ENCODE measurements around the gene GAREM1.

GAREM1 gene

GRCh38 chr18:32431753-32432152 lies 38.9 kb downstream of the GAREM1 start:
- Histone ChIP-seq H3K36me3 (ENCODE audit: insufficient read depth, low read length) (no peaks in the 10 kb centered on the region), H3K9ac (ENCODE audit: low read length) (no peak overlapping the region), H4K20me1 (ENCODE audit: insufficient read depth, low read length) (no peaks in the 10 kb centered on the region), H3K79me2 (ENCODE audit: insufficient read depth, low read length) (no peaks in the 10 kb centered on the region), H3K4me3 (ENCODE audit: low read depth, low read length, poor library complexity, severe bottlenecking) (no peak overlapping the region), H3K9me3 (ENCODE audit: low read length) (no peaks in the 10 kb centered on the region), H3K27me3 (ENCODE audit: insufficient read depth, low read length) (peaks cover 3% of the 10 kb centered on the region; the same call in 1 of the 2 replicates), H3F3A (ENCODE audit: insufficient read depth, low read length) (no peaks in the 10 kb centered on the region), H3K27ac (ENCODE audit: low read depth, low read length, poor library complexity, severe bottlenecking) (no peak overlapping the region), H3K4me1 (ENCODE audit: insufficient read depth, low read length, severe bottlenecking) (no peaks in the 10 kb centered on the region), H3K4me2 (ENCODE audit: low read length) (no peak overlapping the region), H2AFZ (ENCODE audit: low read length) (no peak overlapping the region), H3K9me2 (ENCODE audit: low read depth, low read length) (no peaks in the 10 kb centered on the region)
- TF ChIP-seq CTCF (IDR thresholded peaks at IDR 0.05; ENCODE audit: low read length) (no peak), EZH2 (IDR thresholded peaks at IDR 0.05; ENCODE audit: borderline replicate concordance, low read length) (no peak)

DNA sequence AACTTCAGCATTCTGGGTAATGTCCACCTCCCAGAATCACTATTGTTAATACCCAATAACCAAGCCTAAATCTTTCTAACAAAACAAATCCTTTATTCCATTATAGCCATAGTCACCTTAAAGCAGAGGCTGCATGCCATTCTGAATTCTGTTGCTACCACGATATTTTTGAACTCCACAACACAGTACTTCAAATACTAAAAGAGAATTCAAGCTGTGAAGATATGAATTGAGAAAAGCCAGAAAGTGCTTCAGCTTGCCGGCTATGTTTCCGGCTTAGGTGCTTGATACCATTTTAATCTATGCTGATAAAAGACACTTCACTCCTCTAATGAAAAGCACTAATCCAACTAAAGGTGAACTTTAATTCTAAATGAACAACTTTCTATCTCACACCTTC lies 41.3 kb downstream of the GAREM1 start:
- H3K4me2 ChIP-seq (ENCODE audit: low read length): no peak overlapping the region

GRCh38 chr18:32427084-32427900 lies 43.4 kb downstream of the GAREM1 start:
- Histone ChIP-seq H3F3A (ENCODE audit: insufficient read depth, low read length) (no peaks in the 10 kb centered on the region), H3K9ac (ENCODE audit: low read length) (no peak overlapping the region), H3K4me1 (ENCODE audit: insufficient read depth, low read length, severe bottlenecking) (no peaks in the 10 kb centered on the region), H3K36me3 (ENCODE audit: insufficient read depth, low read length) (no peaks in the 10 kb centered on the region), H3K4me2 (ENCODE audit: low read length) (no peak overlapping the region), H3K9me3 (ENCODE audit: low read length) (no peaks in the 10 kb centered on the region), H3K9me2 (ENCODE audit: low read depth, low read length) (no peaks in the 10 kb centered on the region), H3K4me3 (ENCODE audit: low read depth, low read length, poor library complexity, severe bottlenecking) (no peak overlapping the region), H4K20me1 (ENCODE audit: insufficient read depth, low read length) (no peaks in the 10 kb centered on the region), H3K27ac (ENCODE audit: low read depth, low read length, poor library complexity, severe bottlenecking) (no peak overlapping the region), H3K27me3 (ENCODE audit: insufficient read depth, low read length) (peaks cover 3% of the 10 kb centered on the region; the same call in 1 of the 2 replicates), H2AFZ (ENCODE audit: low read length) (no peak overlapping the region), H3K79me2 (ENCODE audit: insufficient read depth, low read length) (no peaks in the 10 kb centered on the region)
- TF ChIP-seq EZH2 (IDR thresholded peaks at IDR 0.05; ENCODE audit: borderline replicate concordance, low read length): no peak

More for the DNA sequence above, 41.3 kb downstream of the GAREM1 start:
- Histone ChIP-seq H3K9ac (ENCODE audit: low read length) (no peak overlapping the region), H4K20me1 (ENCODE audit: insufficient read depth, low read length) (no peaks in the 10 kb centered on the region), H3K9me2 (ENCODE audit: low read depth, low read length) (no peaks in the 10 kb centered on the region), H3K27ac (ENCODE audit: low read depth, low read length, poor library complexity, severe bottlenecking) (no peak overlapping the region), H3K36me3 (ENCODE audit: insufficient read depth, low read length) (no peaks in the 10 kb centered on the region), H3K9me3 (ENCODE audit: low read length) (no peaks in the 10 kb centered on the region), H2AFZ (ENCODE audit: low read length) (no peak overlapping the region), H3K4me1 (ENCODE audit: insufficient read depth, low read length, severe bottlenecking) (no peaks in the 10 kb centered on the region), H3K27me3 (ENCODE audit: insufficient read depth, low read length) (peaks cover 3% of the 10 kb centered on the region; the same call in 1 of the 2 replicates), H3F3A (ENCODE audit: insufficient read depth, low read length) (no peaks in the 10 kb centered on the region), H3K79me2 (ENCODE audit: insufficient read depth, low read length) (no peaks in the 10 kb centered on the region), H3K4me3 (ENCODE audit: low read depth, low read length, poor library complexity, severe bottlenecking) (no peak overlapping the region)
- TF ChIP-seq EZH2 (IDR thresholded peaks at IDR 0.05; ENCODE audit: borderline replicate concordance, low read length): no peak
- TF ChIP-seq CTCF (IDR thresholded peaks at IDR 0.05; ENCODE audit: low read length): no peak
